GM12891 (cell line): ENCODE measurements around the gene HSPB9.

Experiments used
- POLR2A ChIP-seq: IDR thresholded peaks from 2 replicates; pipeline ENCODE4 v1.6.1; 2011; ENCODE audit warnings: low read depth, low read length, control low read depth
- POLR2AphosphoS5 ChIP-seq: IDR thresholded peaks from 2 replicates; pipeline ENCODE4 v1.6.1; 2011; ENCODE audit warnings: low read depth, low read length, control low read depth
- POU2F2 ChIP-seq: IDR thresholded peaks from 2 replicates; pipeline ENCODE4 v1.6.1; 2011; ENCODE audit warnings: low read depth, mild to moderate bottlenecking, control low read depth, low read length, moderate library complexity
- SPI1 ChIP-seq: IDR thresholded peaks from 2 replicates; pipeline ENCODE4 v1.6.1; 2011; ENCODE audit warnings: low read depth, low read length, control low read depth
- TAF1 ChIP-seq: IDR thresholded peaks from 2 replicates; pipeline ENCODE4 v1.6.1; 2011; ENCODE audit warnings: low read depth, low read length, control low read depth

DNA sequence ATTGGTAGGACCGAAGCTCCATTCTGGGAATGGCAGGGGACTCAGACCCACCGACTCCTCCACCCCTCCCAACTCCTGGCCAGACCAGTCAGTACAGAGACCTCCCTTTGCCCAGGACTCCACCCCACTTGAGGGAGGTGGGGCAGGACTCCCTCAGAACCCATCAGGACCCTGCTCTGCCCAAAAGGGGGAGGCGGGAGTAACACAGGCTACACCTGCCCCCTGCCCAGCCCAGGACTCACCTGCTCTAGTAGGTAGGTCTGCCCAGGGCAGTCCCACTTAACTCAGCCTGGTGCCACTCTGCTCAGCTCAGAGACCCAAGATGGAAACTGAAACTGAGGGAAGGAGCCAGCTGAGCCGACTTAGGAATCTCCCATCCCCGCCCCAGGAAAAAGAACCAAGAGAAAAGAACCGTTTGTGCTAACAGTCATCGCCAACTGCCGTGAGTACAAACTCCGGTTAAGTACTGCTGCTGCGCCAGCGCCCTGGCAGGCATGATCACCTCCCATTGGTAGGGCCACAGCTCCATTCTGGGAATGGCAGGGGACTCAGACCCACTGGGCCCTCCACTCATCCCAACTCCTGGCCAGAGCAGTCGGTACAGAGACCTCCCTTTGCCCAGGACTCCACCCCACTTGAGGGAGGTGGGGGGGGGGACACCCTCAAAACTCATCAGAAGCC, 10.6 kb upstream of the HSPB9 start:
- TF ChIP-seq POLR2A (no peak), TAF1 (no peak), POU2F2 (0 out of 2 replicates have a peak, but pooled peaks have one; percentile 7), POLR2AphosphoS5 (no peak; the same call in 1 of the 2 replicates), SPI1 (no peak)
